Measurements from ENCODE around the gene KLHL17. TPM values are rescaled to one million over a fixed set of nuclear protein-coding genes. Genes with fewer than 3 reads are reported as not detected.
A peak's percentile ranks its signal among the peaks of the same experiment; 100 is the strongest.

The KLHL17 gene
- total and polyA plus RNA-seq, 9 of the 15 experiments (the other 6 are each of a cell fraction or from before 2014, with no cell fraction given) = 0.14 to 84.8 (median 13.0) TPM

DNA sequence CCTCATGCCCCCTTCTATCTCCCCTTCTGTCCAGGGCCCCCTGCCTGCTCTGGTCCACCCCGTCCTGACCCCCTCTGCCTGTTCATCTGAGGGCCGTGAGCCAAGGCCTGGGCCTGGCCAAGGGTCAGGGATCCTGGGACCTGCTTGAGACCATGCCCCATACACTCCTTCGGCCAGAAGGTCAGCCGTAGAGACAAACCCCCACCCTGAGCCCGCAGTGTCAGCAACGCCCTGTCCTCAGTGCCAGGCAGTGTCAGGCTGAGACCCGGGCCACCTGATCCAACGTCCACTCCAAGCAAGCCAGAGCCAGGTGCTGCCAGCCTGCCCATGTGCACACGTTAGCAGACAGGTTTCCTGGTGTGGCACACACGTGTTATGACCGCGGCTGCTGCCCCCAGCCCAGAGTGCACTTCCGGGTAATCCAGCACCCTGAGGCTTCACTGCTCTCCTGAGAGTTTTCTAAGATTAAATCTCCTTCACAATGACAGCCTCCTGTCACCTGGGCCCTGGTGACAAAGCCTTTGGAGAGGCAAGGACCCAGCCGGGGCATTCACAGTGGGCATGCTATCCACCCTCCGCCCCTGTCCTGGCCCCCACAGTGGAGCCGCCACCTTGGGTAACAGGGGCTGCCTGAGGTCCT, 46.8 kb upstream of the KLHL17 start:
- FAIRE-seq = no peak
- Histone ChIP-seq H3K4me3 (no peak overlapping the region), H2AFZ (ENCODE audit: low read depth, low read length) (no peak overlapping the region), H3K36me3 (ENCODE audit: control insufficient read depth, insufficient read depth, low read length) (no peaks in the 10 kb centered on the region), H3K9me3 (replicated peaks; ENCODE audit: control insufficient read depth, insufficient read depth, low read depth, low read length) (no peaks in the 10 kb centered on the region), H3K9ac (ENCODE audit: insufficient read depth in 1 of 2, low read depth in 2 of 2, low read length in 2 of 2) (peak overlapping the region in 1 of 2 experiments; percentile 11; a peak in 1 of 4 replicates), H3K4me2 (ENCODE audit: insufficient read depth, low read length) (no peak overlapping the region), H3K79me2 (ENCODE audit: control insufficient read depth, insufficient read depth, low read length) (no peaks in the 10 kb centered on the region), H3K4me1 (replicated peaks in 1 of 2; ENCODE audit: control insufficient read depth in 2 of 2, insufficient read depth in 2 of 2, low read length in 2 of 2) (peaks cover 8 to 64% of the 10 kb centered on the region in 2 experiments), H3K27ac (ENCODE audit: extremely low read depth, low read depth, low read length) (no peak overlapping the region), H3K9me1 (ENCODE audit: control insufficient read depth, insufficient read depth, low read length) (no peaks in the 10 kb centered on the region), H4K20me1 (replicated peaks; ENCODE audit: control insufficient read depth, insufficient read depth, low read length) (peaks cover 18% of the 10 kb centered on the region; the same call in 1 of the 2 replicates), H3K27me3 (ENCODE audit: control insufficient read depth in 2 of 2, insufficient read depth in 2 of 2, low read length in 2 of 2) (peaks cover 25 to 53% of the 10 kb centered on the region in 2 experiments; a peak in 4 of 5 replicates)
- TF ChIP-seq, protein P1, sequence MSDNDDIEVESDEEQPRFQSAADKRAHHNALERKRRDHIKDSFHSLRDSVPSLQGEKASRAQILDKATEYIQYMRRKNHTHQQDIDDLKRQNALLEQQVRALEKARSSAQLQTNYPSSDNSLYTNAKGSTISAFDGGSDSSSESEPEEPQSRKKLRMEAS (CRISPR knock-in tag; IDR thresholded peaks at IDR 0.05) = peak; percentile 22; the same call in 1 of the 2 replicates
- peak; percentile 27; the same call in 1 of the 2 replicates for TF ChIP-seq POLR2G (IDR thresholded peaks at IDR 0.05; ENCODE audit: low read depth, low read length)
- no peak for TF ChIP-seq CBX3 (IDR thresholded peaks at IDR 0.05; ENCODE audit: borderline replicate concordance in 1 of 2, low read length in 2 of 2)
- DNase-seq (ENCODE audit: extremely low read depth in 1 of 4, low spot score in 3 of 4) = no peak
- in situ Hi-C loops (cut with MboI) (no loop called here), intact Hi-C loops (cut with micrococcal nuclease) (no loop called here)
- BruUV-seq (replicated peaks) = no TSS peak
- ChIA-PET POLR2A (interaction anchor here (0.6 kb wide), 1 partner anchor 242 kb away, joined by 3 read pairs; no protein-coding TSS in a partner anchor), CTCF (ENCODE audit: low intra/inter-chr PET ratio) (no interaction called here)
- ATAC-seq = no peak
- 24% methylated on average over 16 of the region's 16 CpGs for WGBS (ENCODE audit: insufficient coverage, low coverage, missing lambda C conversion rate)
